Measurements from ENCODE around the gene EPHB1. TPM values are rescaled to one million over a fixed set of nuclear protein-coding genes. Genes with fewer than 3 reads are reported as not detected.

The EPHB1 gene
- total RNA-seq, 2 donors from 2014 or later, result 1.2 to 1.3 TPM

DNA sequence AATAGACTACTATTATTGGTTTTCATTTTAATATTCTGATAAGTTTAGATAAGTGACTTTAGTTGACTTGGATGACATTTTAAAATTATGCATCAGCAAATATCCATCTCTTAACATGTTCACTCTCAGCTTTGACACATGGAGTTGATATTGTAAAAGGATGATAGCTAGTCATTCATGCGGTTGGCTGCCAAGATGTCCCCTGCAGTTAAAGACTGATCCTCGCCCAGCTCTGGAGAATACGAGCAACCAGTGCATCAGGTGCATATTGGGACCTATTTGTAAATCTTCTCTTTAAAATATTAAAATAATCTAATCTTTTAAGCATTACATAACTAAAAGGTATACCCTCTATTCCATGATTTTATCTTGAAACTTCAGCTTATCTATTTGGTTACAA lies 41.9 kb downstream of the EPHB1 start:
- H3K27ac Mint-ChIP-seq, result no peak overlapping the region
- peaks cover 5% of the 10 kb centered on the region for H3K9me3 Mint-ChIP-seq
- H3K4me3 Mint-ChIP-seq, result no peak overlapping the region
- H3K4me1 Mint-ChIP-seq, result no peaks in the 10 kb centered on the region
- ATAC-seq (replicated peaks), result no peak
- no peaks in the 10 kb centered on the region for H3K36me3 Mint-ChIP-seq (ENCODE audit: low read depth)
- H3K27me3 Mint-ChIP-seq, result no peaks in the 10 kb centered on the region

DNA sequence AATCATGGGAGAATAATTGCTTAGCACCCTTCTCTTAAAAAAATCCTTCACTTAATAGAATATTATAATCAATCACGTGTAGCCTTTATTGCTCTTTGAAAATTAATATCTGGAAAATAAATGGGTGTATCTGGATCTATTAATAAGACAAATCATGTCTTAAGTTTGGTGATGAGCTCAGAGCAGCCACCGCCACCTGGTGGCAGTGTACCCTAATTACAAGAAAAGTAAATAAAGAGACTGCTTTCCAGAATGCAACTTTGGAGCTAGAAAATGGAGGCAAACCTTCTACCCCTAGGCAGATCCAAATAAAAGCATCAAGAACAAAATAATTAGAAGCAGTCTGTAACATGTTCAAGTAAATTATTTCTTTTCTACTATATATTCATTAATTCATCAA lies 43.5 kb downstream of the EPHB1 start:
- no peak overlapping the region for H3K4me3 Mint-ChIP-seq
- no peaks in the 10 kb centered on the region for H3K4me1 Mint-ChIP-seq
- peaks cover 10% of the 10 kb centered on the region for H3K9me3 Mint-ChIP-seq
- no peaks in the 10 kb centered on the region for H3K36me3 Mint-ChIP-seq (ENCODE audit: low read depth)
- H3K27ac Mint-ChIP-seq, result no peak overlapping the region
- H3K27me3 Mint-ChIP-seq, result no peaks in the 10 kb centered on the region
- no peak for ATAC-seq (replicated peaks)

DNA sequence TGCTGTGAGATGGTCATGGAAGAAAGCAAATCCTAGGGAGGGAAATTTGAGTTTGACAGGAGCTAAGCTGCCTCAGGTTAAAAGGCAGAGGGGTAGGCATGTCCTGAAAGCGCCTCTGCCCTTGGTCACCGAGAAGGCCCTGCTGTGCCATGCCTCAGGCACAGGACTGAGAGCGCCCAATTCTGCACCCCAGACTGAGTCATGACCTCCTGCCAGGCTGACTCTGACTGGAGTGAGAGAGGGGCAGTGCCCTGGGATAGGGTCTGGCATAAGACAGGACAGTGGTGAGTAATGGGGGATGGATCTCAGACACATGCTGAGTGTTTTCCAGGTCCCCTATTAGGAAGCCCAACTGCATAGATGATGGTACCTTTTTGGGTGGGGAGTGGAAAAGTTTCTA lies 44.4 kb downstream of the EPHB1 start:
- no peak for ATAC-seq (replicated peaks)
- no peaks in the 10 kb centered on the region for H3K4me1 Mint-ChIP-seq
- no peaks in the 10 kb centered on the region for H3K36me3 Mint-ChIP-seq (ENCODE audit: low read depth)
- no peaks in the 10 kb centered on the region for H3K27me3 Mint-ChIP-seq
- H3K4me3 Mint-ChIP-seq, result no peak overlapping the region
- peaks cover 16% of the 10 kb centered on the region for H3K9me3 Mint-ChIP-seq
- no peak overlapping the region for H3K27ac Mint-ChIP-seq

DNA sequence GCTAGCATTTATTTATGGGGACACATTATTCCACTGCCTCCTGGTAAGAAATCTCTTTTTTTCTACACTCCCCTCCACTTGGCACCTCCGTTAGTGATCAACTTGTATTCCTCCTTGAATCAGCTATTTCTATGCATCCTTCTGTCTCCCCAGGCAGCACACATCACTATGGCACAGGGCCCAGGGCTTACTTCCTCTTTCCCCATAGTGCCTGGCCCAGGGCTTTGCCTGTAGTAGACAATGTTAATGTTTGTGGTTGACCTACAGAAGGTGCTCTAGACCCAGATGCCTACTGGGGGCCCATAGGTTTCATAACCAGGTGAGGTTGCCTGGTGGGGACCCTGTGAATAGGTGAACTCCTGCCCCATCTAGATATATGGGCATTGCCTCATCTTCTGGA lies 44.9 kb downstream of the EPHB1 start:
- no peak for ATAC-seq (replicated peaks)
- no peaks in the 10 kb centered on the region for H3K4me1 Mint-ChIP-seq
- no peak overlapping the region for H3K27ac Mint-ChIP-seq
- H3K9me3 Mint-ChIP-seq, result peaks cover 19% of the 10 kb centered on the region
- no peaks in the 10 kb centered on the region for H3K36me3 Mint-ChIP-seq (ENCODE audit: low read depth)
- no peaks in the 10 kb centered on the region for H3K27me3 Mint-ChIP-seq
- no peak overlapping the region for H3K4me3 Mint-ChIP-seq

DNA sequence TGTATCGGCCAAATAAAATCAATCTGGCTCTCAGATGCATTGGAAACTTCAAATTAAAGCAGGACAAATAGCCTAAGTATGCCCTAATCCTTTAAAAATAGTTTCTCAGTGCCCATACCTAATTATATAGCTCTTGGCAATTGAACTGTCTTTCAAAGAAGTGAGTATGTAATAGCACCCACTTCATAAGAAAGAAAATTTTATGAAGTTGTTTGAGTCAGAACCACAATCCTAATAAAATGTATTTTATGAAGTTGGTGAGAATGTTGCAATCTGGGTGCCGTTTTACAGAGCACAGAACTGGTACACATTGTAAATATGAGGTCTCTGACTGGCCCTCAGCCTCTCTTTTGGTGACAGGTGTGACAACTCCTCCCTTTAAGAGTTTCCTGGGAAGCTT lies 45.4 kb downstream of the EPHB1 start:
- Mint-ChIP-seq H3K27me3 (no peaks in the 10 kb centered on the region), H3K4me3 (no peak overlapping the region), H3K36me3 (ENCODE audit: low read depth) (no peaks in the 10 kb centered on the region), H3K27ac (no peak overlapping the region), H3K4me1 (no peaks in the 10 kb centered on the region), H3K9me3 (peaks cover 19% of the 10 kb centered on the region)
- ATAC-seq (replicated peaks), result no peak

DNA sequence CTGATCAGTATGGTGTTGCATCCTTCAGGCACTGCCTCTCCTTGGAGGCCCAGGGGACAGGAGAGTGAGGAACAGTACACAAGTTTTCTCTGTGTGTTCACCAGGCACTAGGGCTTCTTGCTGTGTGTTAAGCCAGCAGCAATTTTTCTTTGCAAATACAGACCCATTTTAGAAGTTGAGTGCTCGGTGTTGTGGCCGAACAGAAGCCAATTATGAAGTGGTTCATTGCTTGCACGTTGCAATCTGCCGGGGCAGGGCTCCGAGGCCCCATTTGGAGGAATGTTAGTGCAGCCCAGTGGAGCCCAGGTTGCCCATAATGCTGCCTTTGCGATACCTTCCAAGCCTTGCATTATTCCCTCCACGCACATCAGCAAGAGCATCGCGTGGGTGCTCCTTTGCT lies 51.0 kb downstream of the EPHB1 start:
- peaks cover 14% of the 10 kb centered on the region for H3K9me3 Mint-ChIP-seq
- no peaks in the 10 kb centered on the region for H3K27me3 Mint-ChIP-seq
- H3K36me3 Mint-ChIP-seq (ENCODE audit: low read depth), result no peaks in the 10 kb centered on the region
- H3K4me1 Mint-ChIP-seq, result no peaks in the 10 kb centered on the region
- no peak for ATAC-seq (replicated peaks)
- no peak overlapping the region for H3K27ac Mint-ChIP-seq
- no peak overlapping the region for H3K4me3 Mint-ChIP-seq

DNA sequence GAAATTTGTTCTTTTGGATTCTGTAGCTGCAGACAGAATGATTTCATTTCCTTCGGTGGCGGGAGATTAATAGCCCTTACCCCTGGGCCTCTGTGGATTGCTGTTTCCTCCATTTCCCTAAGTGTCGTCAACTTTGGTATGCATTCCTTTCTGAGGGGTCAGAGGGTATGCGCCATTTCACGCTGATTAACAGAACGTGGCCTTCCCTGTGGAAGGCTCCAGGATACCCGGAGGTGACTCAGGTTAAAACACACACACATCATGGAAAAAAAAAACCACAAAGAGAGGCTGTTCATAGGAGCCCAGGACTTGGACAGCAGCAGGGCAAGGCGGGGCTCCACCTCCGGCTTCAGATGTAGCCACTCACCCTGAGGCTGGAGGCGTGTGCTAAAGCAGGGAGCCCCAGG lies 51.9 kb downstream of the EPHB1 start:
- no peak for ATAC-seq (replicated peaks)
- no peak overlapping the region for H3K4me3 Mint-ChIP-seq
- no peaks in the 10 kb centered on the region for H3K27me3 Mint-ChIP-seq
- H3K36me3 Mint-ChIP-seq (ENCODE audit: low read depth), result no peaks in the 10 kb centered on the region
- no peaks in the 10 kb centered on the region for H3K4me1 Mint-ChIP-seq
- H3K27ac Mint-ChIP-seq, result no peak overlapping the region
- H3K9me3 Mint-ChIP-seq, result peaks cover 14% of the 10 kb centered on the region

DNA sequence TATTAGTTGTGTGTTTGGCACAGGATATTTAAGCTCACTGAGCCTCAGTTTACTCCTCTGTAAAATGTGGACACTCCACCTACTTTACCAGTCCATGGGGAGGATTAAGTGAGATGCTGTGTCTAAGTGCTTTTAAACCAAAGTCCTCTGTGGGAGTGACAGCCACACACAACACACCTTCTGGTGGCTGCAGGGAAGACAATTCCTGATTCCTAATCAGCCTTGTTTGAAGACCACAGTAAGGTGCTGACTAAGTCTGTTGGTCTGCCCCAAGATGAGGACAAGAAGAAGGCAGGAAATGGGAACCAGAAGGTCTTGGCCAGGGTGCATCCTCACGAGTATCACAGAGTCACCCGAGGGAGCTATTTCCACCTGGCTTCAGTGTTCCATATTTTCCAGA lies 52.3 kb downstream of the EPHB1 start:
- H3K27me3 Mint-ChIP-seq, result no peaks in the 10 kb centered on the region
- H3K36me3 Mint-ChIP-seq (ENCODE audit: low read depth), result no peaks in the 10 kb centered on the region
- no peaks in the 10 kb centered on the region for H3K4me1 Mint-ChIP-seq
- no peak overlapping the region for H3K27ac Mint-ChIP-seq
- H3K4me3 Mint-ChIP-seq, result no peak overlapping the region
- ATAC-seq (replicated peaks), result no peak
- peaks cover 13% of the 10 kb centered on the region for H3K9me3 Mint-ChIP-seq

DNA sequence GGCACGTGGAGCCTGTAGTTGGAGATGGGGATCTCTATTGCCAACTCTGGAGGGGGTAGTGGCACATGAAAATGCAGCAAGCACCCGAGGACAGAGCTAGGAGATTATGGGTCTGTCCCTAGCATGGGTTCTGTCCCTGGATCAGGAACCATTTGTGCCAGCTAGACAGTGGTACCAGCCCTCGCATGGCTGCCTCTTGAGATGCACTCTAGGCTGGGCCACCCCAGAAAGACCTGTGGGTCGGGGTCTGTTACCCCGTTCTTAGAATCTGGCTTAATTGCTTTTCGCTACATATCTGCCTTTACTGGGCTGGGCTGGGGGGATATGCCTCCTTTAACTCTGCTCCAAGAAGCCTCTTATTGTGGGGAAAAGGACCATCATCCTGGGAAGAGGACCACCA lies 54.5 kb downstream of the EPHB1 start:
- peaks cover 4% of the 10 kb centered on the region for H3K4me1 Mint-ChIP-seq
- no peaks in the 10 kb centered on the region for H3K36me3 Mint-ChIP-seq (ENCODE audit: low read depth)
- H3K27me3 Mint-ChIP-seq, result no peaks in the 10 kb centered on the region
- no peak overlapping the region for H3K4me3 Mint-ChIP-seq
- H3K27ac Mint-ChIP-seq, result no peak overlapping the region
- peaks cover 1% of the 10 kb centered on the region for H3K9me3 Mint-ChIP-seq
- no peak for ATAC-seq (replicated peaks)

DNA sequence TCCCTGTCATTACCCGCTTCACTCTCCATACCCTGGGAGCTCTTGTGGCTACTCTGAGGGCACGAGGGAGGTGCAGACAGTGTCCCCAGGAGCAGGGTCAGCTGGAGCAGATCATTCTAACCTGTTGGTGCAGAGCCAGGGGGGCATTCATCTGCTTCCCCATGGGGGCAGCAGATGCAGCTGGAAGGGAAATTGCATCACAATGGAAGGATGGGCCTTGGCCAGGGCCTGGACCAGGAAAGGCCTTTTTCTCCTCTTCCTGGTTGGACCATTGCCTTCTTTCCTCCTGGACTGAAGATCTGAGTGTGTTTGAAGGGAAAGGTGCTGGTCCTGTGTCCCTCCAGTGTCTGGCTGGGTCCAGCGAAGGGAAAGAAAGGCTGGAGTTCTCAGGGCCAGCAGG lies 55.7 kb downstream of the EPHB1 start:
- peaks cover 2% of the 10 kb centered on the region for H3K27me3 Mint-ChIP-seq
- H3K36me3 Mint-ChIP-seq (ENCODE audit: low read depth), result no peaks in the 10 kb centered on the region
- peaks cover 4% of the 10 kb centered on the region for H3K4me1 Mint-ChIP-seq
- no peaks in the 10 kb centered on the region for H3K9me3 Mint-ChIP-seq
- H3K4me3 Mint-ChIP-seq, result no peak overlapping the region
- no peak for ATAC-seq (replicated peaks)
- no peak overlapping the region for H3K27ac Mint-ChIP-seq

DNA sequence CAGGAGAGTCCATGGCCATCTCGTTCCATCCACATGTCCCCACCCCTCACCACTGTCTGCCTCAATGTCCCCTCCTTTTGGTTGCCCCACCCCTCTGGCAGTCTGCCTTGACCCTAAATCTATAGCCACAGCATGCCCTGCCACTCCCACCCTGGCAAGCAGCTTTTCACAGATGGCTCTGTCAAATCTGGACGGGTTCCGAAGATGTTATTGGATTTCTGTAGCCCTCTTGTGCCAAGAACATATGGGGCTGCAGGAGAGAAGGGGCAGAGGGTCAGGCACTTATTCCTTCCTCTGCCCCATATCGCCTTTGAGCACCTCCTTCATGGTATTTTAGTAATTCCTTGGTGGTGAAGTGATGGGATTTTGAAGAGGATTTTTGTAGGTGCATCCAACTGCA lies 57.1 kb downstream of the EPHB1 start:
- H3K27ac Mint-ChIP-seq, result no peak overlapping the region
- no peaks in the 10 kb centered on the region for H3K36me3 Mint-ChIP-seq (ENCODE audit: low read depth)
- no peak for ATAC-seq (replicated peaks)
- peaks cover 3% of the 10 kb centered on the region for H3K27me3 Mint-ChIP-seq
- no peak overlapping the region for H3K4me3 Mint-ChIP-seq
- no peaks in the 10 kb centered on the region for H3K9me3 Mint-ChIP-seq
- H3K4me1 Mint-ChIP-seq, result peaks cover 4% of the 10 kb centered on the region

DNA sequence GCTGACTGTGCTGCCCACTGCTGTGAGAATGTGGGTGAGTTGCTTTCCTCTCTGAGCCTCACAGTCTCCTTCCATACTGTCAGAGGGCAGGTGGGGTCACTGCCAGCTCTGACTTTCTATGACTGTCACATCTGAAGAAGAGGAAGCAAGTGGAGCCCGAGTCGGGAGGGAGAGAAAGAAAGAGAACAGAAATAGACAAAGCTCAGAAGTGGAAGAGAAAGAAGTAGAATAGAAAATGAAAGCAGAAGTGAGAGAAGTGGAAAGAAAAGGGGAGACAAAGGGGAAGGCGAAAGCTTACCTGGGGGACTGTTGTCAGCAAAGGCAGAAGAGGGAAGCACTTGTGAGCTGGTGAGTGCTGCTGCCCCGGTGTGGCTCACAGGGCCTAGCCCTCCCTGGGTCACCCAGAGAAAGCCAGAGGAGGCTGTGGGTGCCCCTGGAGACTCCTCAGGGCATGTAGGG lies 57.9 kb downstream of the EPHB1 start:
- Mint-ChIP-seq H3K27ac (no peak overlapping the region), H3K4me1 (peaks cover 4% of the 10 kb centered on the region), H3K9me3 (no peaks in the 10 kb centered on the region), H3K27me3 (peaks cover 3% of the 10 kb centered on the region), H3K4me3 (peak overlapping the region; percentile 4), H3K36me3 (ENCODE audit: low read depth) (no peaks in the 10 kb centered on the region)
- ATAC-seq (replicated peaks), result peak; percentile 33

DNA sequence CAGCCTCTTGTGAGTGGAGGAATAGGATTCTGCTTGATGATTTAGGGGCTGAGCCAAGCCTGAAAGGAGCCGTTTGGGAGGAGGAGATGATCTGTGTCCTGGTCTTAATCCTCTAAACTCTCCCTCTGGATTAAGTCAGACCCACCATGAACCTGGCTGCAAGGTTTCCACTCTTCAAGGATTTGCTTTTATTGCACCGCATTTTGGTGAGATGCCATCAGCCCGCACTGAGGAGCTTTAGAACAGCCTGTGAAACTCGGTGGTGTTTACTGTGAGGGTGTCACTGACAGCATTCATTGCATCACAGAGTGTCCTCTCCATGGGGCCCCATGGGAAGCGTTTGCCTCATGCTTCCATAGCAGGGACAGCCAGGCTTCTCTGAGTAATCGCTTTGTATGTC lies 59.2 kb downstream of the EPHB1 start:
- H3K9me3 Mint-ChIP-seq, result no peaks in the 10 kb centered on the region
- H3K36me3 Mint-ChIP-seq (ENCODE audit: low read depth), result no peaks in the 10 kb centered on the region
- no peak overlapping the region for H3K27ac Mint-ChIP-seq
- ATAC-seq (replicated peaks), result no peak
- H3K27me3 Mint-ChIP-seq, result peaks cover 3% of the 10 kb centered on the region
- H3K4me1 Mint-ChIP-seq, result peaks cover 4% of the 10 kb centered on the region
- no peak overlapping the region for H3K4me3 Mint-ChIP-seq

DNA sequence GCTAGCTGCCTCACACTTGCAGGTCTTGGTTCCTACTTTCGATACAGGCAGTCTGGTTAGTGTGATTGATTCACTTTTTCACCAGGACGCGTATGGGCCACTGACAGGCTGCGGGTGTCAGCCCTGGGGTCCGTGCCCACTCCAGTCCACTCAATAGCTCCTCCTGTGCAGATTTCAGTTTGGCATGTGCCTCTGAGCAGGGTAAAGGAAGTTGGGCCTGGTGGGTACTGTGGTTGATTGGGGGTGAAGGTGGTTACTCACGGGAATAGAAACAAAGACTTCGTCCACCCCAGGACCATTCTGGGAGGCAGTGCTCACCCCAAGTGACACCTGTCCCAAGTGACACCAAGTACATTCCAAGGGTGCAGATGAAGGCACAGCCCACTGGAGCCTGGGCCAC lies 62.3 kb downstream of the EPHB1 start:
- Mint-ChIP-seq H3K27ac (no peak overlapping the region), H3K4me3 (no peak overlapping the region), H3K4me1 (peaks cover 4% of the 10 kb centered on the region), H3K9me3 (no peaks in the 10 kb centered on the region), H3K27me3 (peaks cover 3% of the 10 kb centered on the region), H3K36me3 (ENCODE audit: low read depth) (no peaks in the 10 kb centered on the region)
- ATAC-seq (replicated peaks), result no peak

DNA sequence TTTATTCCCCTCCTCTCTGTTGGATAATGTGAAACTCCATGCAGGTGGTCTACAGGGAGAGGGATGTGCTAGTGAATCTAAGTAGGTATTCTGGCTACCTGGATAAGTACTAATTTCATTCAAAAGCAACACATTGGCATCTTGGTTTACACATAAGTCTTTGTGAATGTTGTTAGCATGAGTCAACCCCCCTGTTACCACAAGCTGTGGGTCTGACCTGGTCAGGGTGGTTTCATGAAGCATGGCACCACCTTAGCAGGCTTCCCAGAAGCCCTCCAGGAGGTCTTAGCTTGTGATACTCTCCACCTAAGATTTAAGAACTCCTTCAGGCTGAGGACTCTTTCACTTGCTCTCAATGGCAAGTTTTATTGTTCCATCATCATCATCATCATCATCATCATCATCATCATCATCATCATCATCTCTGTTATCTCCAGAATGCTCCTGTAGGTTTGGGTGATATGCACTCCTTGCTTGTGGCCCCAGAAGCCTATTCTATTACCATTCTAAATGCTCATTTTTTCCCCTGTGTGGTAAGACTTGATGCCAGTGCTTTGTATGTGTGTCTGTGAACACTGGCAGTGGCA lies 62.8 kb downstream of the EPHB1 start:
- H3K9me3 Mint-ChIP-seq, result no peaks in the 10 kb centered on the region
- no peak overlapping the region for H3K4me3 Mint-ChIP-seq
- H3K27me3 Mint-ChIP-seq, result peaks cover 3% of the 10 kb centered on the region

DNA sequence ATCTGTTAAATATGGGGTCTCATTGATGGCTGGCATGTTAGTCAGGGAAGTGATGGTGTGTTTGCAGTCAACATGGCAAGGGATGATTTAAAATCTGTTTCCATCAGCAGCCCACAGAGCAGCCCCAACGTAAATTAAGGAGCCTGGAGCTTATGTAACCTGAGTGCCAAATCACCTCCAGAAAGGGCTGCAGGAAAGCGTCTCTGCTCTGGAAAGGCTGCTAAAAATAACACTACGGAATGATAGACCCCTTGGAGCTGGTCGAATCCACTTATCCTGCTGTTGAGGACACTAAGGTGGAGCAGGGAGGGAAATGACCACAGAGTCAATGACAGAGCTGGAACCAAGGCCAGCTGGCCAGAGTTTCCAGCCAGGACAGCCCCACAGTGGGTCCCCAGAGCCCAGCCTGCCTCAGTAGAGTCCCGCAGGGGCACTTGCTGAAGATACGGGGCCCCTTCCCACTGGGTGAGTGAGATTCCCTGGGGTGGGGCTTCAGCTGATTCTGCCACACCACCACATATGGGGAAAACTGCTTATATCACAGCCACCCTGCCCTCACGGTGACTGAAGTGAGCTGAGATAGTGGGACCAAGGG lies 63.5 kb downstream of the EPHB1 start:
- H3K4me3 Mint-ChIP-seq, result no peak overlapping the region
- H3K27ac Mint-ChIP-seq, result no peak overlapping the region
- H3K36me3 Mint-ChIP-seq (ENCODE audit: low read depth), result no peaks in the 10 kb centered on the region
- H3K27me3 Mint-ChIP-seq, result peaks cover 3% of the 10 kb centered on the region
- H3K9me3 Mint-ChIP-seq, result no peaks in the 10 kb centered on the region
- no peak for ATAC-seq (replicated peaks)
- H3K4me1 Mint-ChIP-seq, result no peaks in the 10 kb centered on the region

More for the DNA sequence above, 62.8 kb downstream of the EPHB1 start:
- no peak for ATAC-seq (replicated peaks)
- H3K27ac Mint-ChIP-seq, result no peak overlapping the region
- peaks cover 1% of the 10 kb centered on the region for H3K4me1 Mint-ChIP-seq
- H3K36me3 Mint-ChIP-seq (ENCODE audit: low read depth), result no peaks in the 10 kb centered on the region
